Astrocyte (in vitro differentiated cells and primary cell): ENCODE results near the gene SNRPB2. TPM values are rescaled to one million over a fixed set of nuclear protein-coding genes. Genes with fewer than 3 reads are reported as not detected.

Experiments
- DNase-seq: peaks from one replicate; pipeline ENCODE4 v3.0.0-alpha.2; 2010; ENCODE audit warnings: low read depth
- FAIRE-seq: peaks from 2 replicates; lab custom pipeline; 2011; peaks lifted over from hg19 to GRCh38; lab: Jason Lieb, UNC
- H2AFZ ChIP-seq: 2 replicates; pipeline ENCODE4 v1.6.0; 2012; ENCODE audit warnings: low read depth, low read length, inconsistent platforms
- H3K27ac ChIP-seq: 2 replicates; pipeline ENCODE4 v1.5.1; 2011; ENCODE audit warnings: low read depth, low read length, inconsistent platforms
- H3K27me3 ChIP-seq: 2 replicates; pipeline ENCODE4 v1.6.0; 2011; ENCODE audit warnings: low read length, inconsistent platforms; ENCODE audit not compliant: insufficient read depth
- H3K36me3 ChIP-seq: 2 replicates; pipeline ENCODE4 v1.5.1; 2011; ENCODE audit warnings: low read length, inconsistent platforms; ENCODE audit not compliant: insufficient read depth
- H3K4me1 ChIP-seq: 2 replicates; pipeline ENCODE4 v1.5.1; 2011; ENCODE audit warnings: low read length, inconsistent platforms; ENCODE audit not compliant: insufficient read depth
- H3K4me2 ChIP-seq: 2 replicates; pipeline ENCODE4 v1.6.0; 2012; ENCODE audit warnings: low read length, inconsistent platforms
- H3K4me3 ChIP-seq: 2 replicates; pipeline ENCODE4 v1.5.1; 2011; ENCODE audit warnings: low read depth, mild to moderate bottlenecking, low read length, inconsistent platforms; ENCODE audit not compliant: insufficient read depth
- H3K79me2 ChIP-seq: 2 replicates; pipeline ENCODE4 v1.6.0; 2012; ENCODE audit warnings: mild to moderate bottlenecking, low read length, inconsistent platforms; ENCODE audit not compliant: insufficient read depth
- H3K9ac ChIP-seq: 2 replicates; pipeline ENCODE4 v1.6.0; 2012; ENCODE audit warnings: mild to moderate bottlenecking, low read length, inconsistent platforms
- H3K9me3 ChIP-seq: 2 replicates; pipeline ENCODE4 v1.5.1; 2012; ENCODE audit warnings: low read depth, mild to moderate bottlenecking, low read length, inconsistent platforms; ENCODE audit not compliant: insufficient read depth
- H4K20me1 ChIP-seq: 2 replicates; pipeline ENCODE4 v1.6.0; 2012; ENCODE audit warnings: low read length, inconsistent platforms; ENCODE audit not compliant: insufficient read depth
- H3K27ac Mint-ChIP-seq: one replicate; pipeline ENCODE4 v1.8.0; 2021; ENCODE audit warnings: mild to moderate bottlenecking, mixed read lengths; ENCODE audit not compliant: unreplicated experiment
- H3K27me3 Mint-ChIP-seq: one replicate; pipeline ENCODE4 v1.8.0; 2021; ENCODE audit warnings: low read depth, mixed read lengths; ENCODE audit not compliant: unreplicated experiment
- H3K36me3 Mint-ChIP-seq: one replicate; pipeline ENCODE4 v1.8.0; 2021; ENCODE audit warnings: low read depth, mixed read lengths; ENCODE audit not compliant: unreplicated experiment
- H3K4me1 Mint-ChIP-seq: one replicate; pipeline ENCODE4 v1.8.0; 2021; ENCODE audit warnings: low read depth, mixed read lengths; ENCODE audit not compliant: unreplicated experiment
- H3K4me3 Mint-ChIP-seq: one replicate; pipeline ENCODE4 v1.8.0; 2021; ENCODE audit warnings: mild to moderate bottlenecking, moderate library complexity, mixed read lengths; ENCODE audit not compliant: unreplicated experiment
- H3K9me3 Mint-ChIP-seq: one replicate; pipeline ENCODE4 v1.8.0; 2021; ENCODE audit warnings: mild to moderate bottlenecking, mixed read lengths; ENCODE audit not compliant: unreplicated experiment
- CTCF ChIP-seq: IDR thresholded peaks from 2 replicates; pipeline ENCODE4 v1.5.1; 2011; ENCODE audit warnings: low read depth, mild to moderate bottlenecking, inconsistent platforms, low read length, moderate library complexity; ENCODE audit not compliant: insufficient read depth
- EZH2 ChIP-seq: IDR thresholded peaks from 2 replicates; pipeline ENCODE4 v1.6.1; 2012; ENCODE audit warnings: mild to moderate bottlenecking, low read length, inconsistent platforms; ENCODE audit not compliant: insufficient read depth
- total RNA-seq: library from RNA; stranded (reverse); gene quantifications from 2 replicates; pipeline ENCODE4 v1.2.1, GENCODE V29; 2021

The SNRPB2 gene
- total RNA-seq, 1 donor from 2014 or later, result 76.3 TPM

- no peaks in the 10 kb centered on the region for H3K9me3 ChIP-seq
- H3K4me2 ChIP-seq, result no peak overlapping the region
- no peak overlapping the region for H2AFZ ChIP-seq
- H3K36me3 Mint-ChIP-seq, result no peaks in the 10 kb centered on the region
- DNase-seq (no peak), FAIRE-seq (no peak)
- no peaks in the 10 kb centered on the region for H3K4me1 Mint-ChIP-seq
- TF ChIP-seq CTCF (no peak), EZH2 (no peak)
- no peak overlapping the region for H3K27ac ChIP-seq
- H3K36me3 ChIP-seq, result no peaks in the 10 kb centered on the region
- no peaks in the 10 kb centered on the region for H4K20me1 ChIP-seq
- no peaks in the 10 kb centered on the region for H3K4me1 ChIP-seq
- peaks cover 4% of the 10 kb centered on the region for H3K27me3 Mint-ChIP-seq
- peaks cover 3% of the 10 kb centered on the region for H3K27me3 ChIP-seq
- peaks cover 4% of the 10 kb centered on the region for H3K9me3 Mint-ChIP-seq
- no peak overlapping the region for H3K4me3 ChIP-seq
- no peak overlapping the region for H3K9ac ChIP-seq
- no peak overlapping the region for H3K27ac Mint-ChIP-seq
- no peaks in the 10 kb centered on the region for H3K79me2 ChIP-seq
- H3K4me3 Mint-ChIP-seq, result no peak overlapping the region
These were observed 18.1 kb upstream of the SNRPB2 start for GRCh38 chr20:16711661-16712258.

GRCh38 chr20:16712511-16712947 lies 17.3 kb upstream of the SNRPB2 start:
- no peak for TF ChIP-seq CTCF
- no peak for TF ChIP-seq EZH2
- H3K4me3 ChIP-seq, result no peak overlapping the region

GRCh38 chr20:16713066-16713465 lies 16.8 kb upstream of the SNRPB2 start:
- Histone ChIP-seq H3K27me3 (peaks cover 4% of the 10 kb centered on the region), H3K79me2 (no peaks in the 10 kb centered on the region), H3K36me3 (no peaks in the 10 kb centered on the region), H3K4me2 (no peak overlapping the region), H3K27ac (no peak overlapping the region), H3K4me3 (no peak overlapping the region), H3K4me1 (no peaks in the 10 kb centered on the region), H2AFZ (no peak overlapping the region), H3K9ac (no peak overlapping the region), H4K20me1 (no peaks in the 10 kb centered on the region), H3K9me3 (no peaks in the 10 kb centered on the region)
- Mint-ChIP-seq H3K36me3 (no peaks in the 10 kb centered on the region), H3K9me3 (no peaks in the 10 kb centered on the region), H3K4me3 (no peak overlapping the region), H3K4me1 (no peaks in the 10 kb centered on the region), H3K27me3 (peaks cover 4% of the 10 kb centered on the region), H3K27ac (no peak overlapping the region)
- FAIRE-seq (no peak), DNase-seq (no peak)
- TF ChIP-seq CTCF (no peak), EZH2 (no peak)

More at GRCh38 chr20:16712511-16712947, 17.3 kb upstream of the SNRPB2 start:
- H3K4me1 Mint-ChIP-seq, result no peaks in the 10 kb centered on the region
- H3K27me3 ChIP-seq, result peaks cover 4% of the 10 kb centered on the region
- peaks cover under 1% of the 10 kb centered on the region for H3K9me3 Mint-ChIP-seq
- no peaks in the 10 kb centered on the region for H3K36me3 ChIP-seq
- no peak overlapping the region for H3K27ac Mint-ChIP-seq
- H3K27me3 Mint-ChIP-seq, result peaks cover 4% of the 10 kb centered on the region
- no peaks in the 10 kb centered on the region for H3K9me3 ChIP-seq
- no peaks in the 10 kb centered on the region for H4K20me1 ChIP-seq
- DNase-seq (no peak), FAIRE-seq (no peak)
- no peak overlapping the region for H2AFZ ChIP-seq
- no peaks in the 10 kb centered on the region for H3K79me2 ChIP-seq
- H3K9ac ChIP-seq, result no peak overlapping the region
- no peaks in the 10 kb centered on the region for H3K36me3 Mint-ChIP-seq
- no peak overlapping the region for H3K4me3 Mint-ChIP-seq
- no peak overlapping the region for H3K4me2 ChIP-seq
- no peak overlapping the region for H3K27ac ChIP-seq
- H3K4me1 ChIP-seq, result no peaks in the 10 kb centered on the region
